GM18867 (cell line): ENCODE data around the gene OPN1MW.
"Not testable (repeated sequence)": the region's sequence is repeated elsewhere in the genome, so short reads cannot be mapped to it uniquely, and the experiment has no call there.

Experiments
- ATAC-seq: cut with Tn5 transposase; IDR thresholded peaks from one replicate; pipeline ENCODE4 v1.9.1; 2021; ENCODE audit warnings: mild to moderate bottlenecking, moderate library complexity; ENCODE audit not compliant: unreplicated experiment

The OPN1MW gene

GRCh38 chrX:154182296-154182695 lies at the start of gene OPN1MW:
TSS of gene OPN1MW (plus strand) at chrX:154182596. CDS start at chrX:154182678, 82 bp downstream.
- not testable (repeated sequence) for ATAC-seq

- ATAC-seq: no peak
Measured at GRCh38 chrX:154135458-154136229, 46.8 kb upstream of the OPN1MW start.

GRCh38 chrX:154136627-154137161 lies 45.7 kb upstream of the OPN1MW start:
- no peak for ATAC-seq

- no peak for ATAC-seq
Measured at GRCh38 chrX:154138857-154139256, 43.5 kb upstream of the OPN1MW start.

GRCh38 chrX:154140206-154140605 lies 42.2 kb upstream of the OPN1MW start:
- ATAC-seq: no peak

GRCh38 chrX:154140742-154141141 lies 41.7 kb upstream of the OPN1MW start:
- ATAC-seq: no peak

GRCh38 chrX:154142386-154142785 lies 40.0 kb upstream of the OPN1MW start:
- ATAC-seq: no peak

- no peak for ATAC-seq
Measured at GRCh38 chrX:154142950-154143745, 39.2 kb upstream of the OPN1MW start.

- ATAC-seq: not testable (repeated sequence)
Measured at GRCh38 chrX:154144010-154144409, 38.4 kb upstream of the OPN1MW start, which contains the start of gene OPN1LW. TSS of gene OPN1LW (plus strand) at chrX:154144243. CDS start at chrX:154144284, 41 bp downstream.

GRCh38 chrX:154151030-154151429 lies 31.4 kb upstream of the OPN1MW start:
- ATAC-seq: not testable (repeated sequence)

GRCh38 chrX:154156221-154156620 lies 26.2 kb upstream of the OPN1MW start:
- ATAC-seq: not testable (repeated sequence)

- ATAC-seq: not testable (repeated sequence)
Measured at GRCh38 chrX:154157207-154157606, 25.2 kb upstream of the OPN1MW start.

GRCh38 chrX:154159345-154159744 lies 23.1 kb upstream of the OPN1MW start:
- not testable (repeated sequence) for ATAC-seq

GRCh38 chrX:154164902-154165301 lies 17.5 kb upstream of the OPN1MW start:
- not testable (repeated sequence) for ATAC-seq

- not testable (repeated sequence) for ATAC-seq
Measured at GRCh38 chrX:154168384-154168783, 14.0 kb upstream of the OPN1MW start.

- peak; percentile 85 for ATAC-seq
Measured at GRCh38 chrX:154172535-154172943, 9.9 kb upstream of the OPN1MW start.

GRCh38 chrX:154174356-154174755 lies 8.0 kb upstream of the OPN1MW start:
- ATAC-seq: not testable (repeated sequence)

GRCh38 chrX:154183794-154184193 lies 1.4 kb downstream of the OPN1MW start:
- not testable (repeated sequence) for ATAC-seq

- not testable (repeated sequence) for ATAC-seq
Measured at GRCh38 chrX:154192846-154193245, 10.4 kb downstream of the OPN1MW start.

- not testable (repeated sequence) for ATAC-seq
Measured at GRCh38 chrX:154194316-154194715, 11.9 kb downstream of the OPN1MW start.

GRCh38 chrX:154196466-154196865 lies 14.1 kb downstream of the OPN1MW start:
- not testable (repeated sequence) for ATAC-seq
